Type B pancreatic cell (in vitro differentiated cells): ENCODE data around the gene SSH2. TPM values are rescaled to one million over a fixed set of nuclear protein-coding genes. Genes with fewer than 3 reads are reported as not detected.

Experiments
- DNase-seq: peaks from one replicate; pipeline ENCODE4 v3.0.0; 2021; ENCODE audit warnings: mixed read lengths; ENCODE audit not compliant: unreplicated experiment; ENCODE audit errors: extremely low spot score
- H3K27ac Mint-ChIP-seq: 2 replicates; pipeline ENCODE4 v1.8.0; 2021; ENCODE audit warnings: mild to moderate bottlenecking, mixed read lengths
- H3K27me3 Mint-ChIP-seq: 2 replicates; pipeline ENCODE4 v1.8.0; 2021; ENCODE audit warnings: mixed read lengths
- H3K36me3 Mint-ChIP-seq: 2 replicates; pipeline ENCODE4 v1.8.0; 2021; ENCODE audit warnings: mixed read lengths
- H3K4me1 Mint-ChIP-seq: one replicate; pipeline ENCODE4 v1.8.0; 2021; ENCODE audit warnings: mixed read lengths; ENCODE audit not compliant: unreplicated experiment
- H3K4me3 Mint-ChIP-seq: 2 replicates; pipeline ENCODE4 v1.8.0; 2021; ENCODE audit warnings: mild to moderate bottlenecking, mixed read lengths
- H3K9me3 Mint-ChIP-seq: 2 replicates; pipeline ENCODE4 v1.8.0; 2021; ENCODE audit warnings: mixed read lengths
- total RNA-seq: library from RNA; stranded (reverse); gene quantifications from 2 replicates; pipeline ENCODE4 v1.2.1, GENCODE V29; 2021; ENCODE audit warnings: low replicate concordance
- TF ChIP-seq, protein P1 (sequence below): fragments of 200-600 bp; sonication (generic); conservative IDR thresholded peaks from 2 replicates; pipeline ENCODE4 v1.5.0; 2021; ENCODE audit warnings: antibody characterized with exemption, mild to moderate bottlenecking

Gene SSH2
- total RNA-seq, 1 donor from 2014 or later, result 23.8 TPM

DNA sequence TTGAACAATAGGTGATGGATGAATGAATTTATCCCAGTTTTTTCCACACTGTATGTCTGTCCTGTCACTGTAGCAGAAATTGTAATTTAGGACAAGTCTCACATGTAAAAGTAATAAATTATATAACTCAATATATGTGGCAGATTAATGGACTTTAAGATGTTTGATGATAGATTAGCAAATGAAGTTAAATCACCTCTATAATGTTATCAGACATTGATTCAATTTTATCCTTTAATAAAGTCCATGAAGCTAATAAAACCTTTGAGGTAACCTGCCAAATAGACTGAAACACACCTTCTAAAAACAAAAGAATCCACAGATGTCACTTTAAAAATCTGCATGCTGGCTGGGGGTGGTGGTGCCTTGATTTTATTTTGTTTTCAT, 224.0 kb downstream of the SSH2 start:
- H3K4me1 Mint-ChIP-seq, result peaks cover 8% of the 10 kb centered on the region
- H3K9me3 Mint-ChIP-seq, result no peaks in the 10 kb centered on the region
- no peak overlapping the region for H3K4me3 Mint-ChIP-seq
- DNase-seq, result no peak
- no peaks in the 10 kb centered on the region for H3K27me3 Mint-ChIP-seq
- TF ChIP-seq, protein P1, sequence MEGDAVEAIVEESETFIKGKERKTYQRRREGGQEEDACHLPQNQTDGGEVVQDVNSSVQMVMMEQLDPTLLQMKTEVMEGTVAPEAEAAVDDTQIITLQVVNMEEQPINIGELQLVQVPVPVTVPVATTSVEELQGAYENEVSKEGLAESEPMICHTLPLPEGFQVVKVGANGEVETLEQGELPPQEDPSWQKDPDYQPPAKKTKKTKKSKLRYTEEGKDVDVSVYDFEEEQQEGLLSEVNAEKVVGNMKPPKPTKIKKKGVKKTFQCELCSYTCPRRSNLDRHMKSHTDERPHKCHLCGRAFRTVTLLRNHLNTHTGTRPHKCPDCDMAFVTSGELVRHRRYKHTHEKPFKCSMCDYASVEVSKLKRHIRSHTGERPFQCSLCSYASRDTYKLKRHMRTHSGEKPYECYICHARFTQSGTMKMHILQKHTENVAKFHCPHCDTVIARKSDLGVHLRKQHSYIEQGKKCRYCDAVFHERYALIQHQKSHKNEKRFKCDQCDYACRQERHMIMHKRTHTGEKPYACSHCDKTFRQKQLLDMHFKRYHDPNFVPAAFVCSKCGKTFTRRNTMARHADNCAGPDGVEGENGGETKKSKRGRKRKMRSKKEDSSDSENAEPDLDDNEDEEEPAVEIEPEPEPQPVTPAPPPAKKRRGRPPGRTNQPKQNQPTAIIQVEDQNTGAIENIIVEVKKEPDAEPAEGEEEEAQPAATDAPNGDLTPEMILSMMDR, result no peak
- no peak overlapping the region for H3K27ac Mint-ChIP-seq
- H3K36me3 Mint-ChIP-seq, result peaks cover 9% of the 10 kb centered on the region

DNA sequence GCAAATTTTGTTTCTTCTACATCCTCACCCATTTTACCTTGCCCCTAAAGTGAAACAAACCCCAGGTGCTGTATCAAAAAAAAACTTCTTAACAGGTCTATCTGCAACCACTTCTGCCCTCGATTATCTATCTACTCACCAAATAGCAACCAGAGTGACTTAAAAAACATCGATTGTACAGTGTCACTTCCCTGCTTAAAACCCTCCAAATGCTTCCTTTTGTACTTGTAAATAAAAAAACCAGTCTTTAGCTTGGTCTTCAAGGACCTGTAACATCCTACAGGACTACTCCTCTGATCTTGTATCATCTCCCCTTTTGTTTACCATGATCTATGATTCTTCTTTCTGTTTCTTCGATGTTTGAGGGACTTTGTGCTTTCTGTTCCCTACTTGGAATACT, 224.6 kb downstream of the SSH2 start:
- peaks cover 2% of the 10 kb centered on the region for H3K4me1 Mint-ChIP-seq
- TF ChIP-seq, protein P1, result no peak
- no peak overlapping the region for H3K4me3 Mint-ChIP-seq
- H3K27me3 Mint-ChIP-seq, result no peaks in the 10 kb centered on the region
- DNase-seq, result no peak
- no peaks in the 10 kb centered on the region for H3K9me3 Mint-ChIP-seq
- H3K36me3 Mint-ChIP-seq, result peaks cover 11% of the 10 kb centered on the region
- no peak overlapping the region for H3K27ac Mint-ChIP-seq

DNA sequence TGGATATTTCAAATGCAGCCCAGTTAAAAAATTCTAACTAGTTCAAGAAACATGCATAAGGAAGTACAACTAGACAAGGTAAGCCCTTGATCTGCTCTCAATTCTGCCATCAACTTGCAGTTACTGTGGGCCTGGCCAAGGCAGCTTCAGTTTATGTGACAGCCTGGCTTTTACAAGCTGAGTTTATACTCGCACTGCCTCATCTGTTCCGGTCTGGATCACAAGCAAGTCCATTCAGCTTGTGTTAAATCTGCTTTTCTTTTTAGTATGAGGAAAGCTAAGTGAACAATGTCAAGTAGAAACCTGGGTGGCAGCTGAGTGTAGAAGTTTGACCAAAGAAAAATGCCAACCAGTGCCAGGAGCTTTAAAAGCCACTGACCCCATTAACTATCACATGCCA, 230.7 kb downstream of the SSH2 start:
- Mint-ChIP-seq H3K27ac (no peak overlapping the region), H3K4me1 (no peaks in the 10 kb centered on the region), H3K4me3 (no peak overlapping the region), H3K27me3 (no peaks in the 10 kb centered on the region), H3K9me3 (no peaks in the 10 kb centered on the region), H3K36me3 (peaks cover 18% of the 10 kb centered on the region)
- DNase-seq, result no peak
- TF ChIP-seq, protein P1, result no peak

DNA sequence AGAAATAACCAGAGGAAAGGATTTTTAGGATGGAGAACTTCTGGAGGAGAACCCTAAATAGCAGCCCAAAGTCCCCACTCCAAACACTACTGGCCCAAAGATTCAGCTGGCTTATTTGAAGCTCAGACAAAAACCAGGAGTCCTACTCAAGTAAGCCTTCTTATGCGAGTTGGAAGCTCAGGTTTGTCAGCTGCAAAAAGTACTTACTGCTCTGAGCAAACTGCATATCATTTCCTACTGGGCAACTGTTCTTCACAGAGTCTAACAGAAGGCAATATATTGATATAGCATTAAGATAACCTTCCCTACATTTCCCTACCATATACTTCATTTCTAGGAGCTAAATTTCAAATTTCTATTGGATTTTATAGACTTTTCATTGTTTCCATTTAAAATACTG, 231.2 kb downstream of the SSH2 start:
- H3K9me3 Mint-ChIP-seq, result no peaks in the 10 kb centered on the region

DNA sequence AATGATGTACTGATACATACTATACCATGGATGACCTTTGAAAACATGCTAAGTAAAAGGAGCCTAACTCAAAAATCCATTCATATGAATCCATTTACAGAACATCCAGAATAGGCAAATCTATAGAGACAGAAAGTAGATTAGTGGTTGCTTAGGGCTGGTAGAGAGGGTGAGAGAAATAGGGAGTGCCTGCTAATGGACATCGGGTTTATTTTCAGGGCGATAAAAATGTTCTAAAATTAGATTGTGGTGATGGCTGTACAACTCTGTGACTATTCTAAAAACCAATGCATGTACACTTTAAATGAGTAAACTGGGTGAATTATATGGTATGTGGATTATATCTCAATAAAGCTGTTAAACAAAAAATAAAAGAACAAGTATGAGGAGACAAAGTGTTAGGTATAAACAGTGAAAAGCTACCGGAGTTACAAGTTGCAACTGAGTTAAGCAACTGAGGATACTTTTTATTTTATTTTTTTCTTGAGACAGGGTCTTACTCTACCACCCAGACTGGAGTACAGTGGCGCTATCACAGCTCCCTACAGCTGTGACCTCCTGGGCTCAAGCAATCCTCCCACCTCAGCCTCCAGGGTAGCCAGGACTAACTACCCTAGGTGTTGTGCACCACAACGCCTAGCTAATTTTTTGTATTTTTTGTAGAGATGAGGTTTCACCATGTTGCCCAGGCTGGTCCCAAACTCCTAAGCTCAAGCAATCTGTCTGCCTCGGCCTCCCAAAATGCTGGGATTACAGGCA, 231.8 kb downstream of the SSH2 start:
- no peaks in the 10 kb centered on the region for H3K9me3 Mint-ChIP-seq
- H3K27ac Mint-ChIP-seq, result no peak overlapping the region
- peaks cover 22% of the 10 kb centered on the region for H3K36me3 Mint-ChIP-seq
- no peak for DNase-seq
- no peak overlapping the region for H3K4me3 Mint-ChIP-seq
- no peaks in the 10 kb centered on the region for H3K4me1 Mint-ChIP-seq
- H3K27me3 Mint-ChIP-seq, result no peaks in the 10 kb centered on the region
- TF ChIP-seq, protein P1, result no peak

More for the DNA sequence above, 231.2 kb downstream of the SSH2 start:
- H3K27me3 Mint-ChIP-seq, result no peaks in the 10 kb centered on the region
- H3K4me3 Mint-ChIP-seq, result no peak overlapping the region
- no peaks in the 10 kb centered on the region for H3K4me1 Mint-ChIP-seq
- no peak for DNase-seq
- H3K27ac Mint-ChIP-seq, result no peak overlapping the region
- peaks cover 19% of the 10 kb centered on the region for H3K36me3 Mint-ChIP-seq
- TF ChIP-seq, protein P1, result no peak
